ENCODE results near the gene SNUPN.
A peak's percentile ranks its signal among the peaks of the same experiment; 100 is the strongest.

The SNUPN gene

DNA sequence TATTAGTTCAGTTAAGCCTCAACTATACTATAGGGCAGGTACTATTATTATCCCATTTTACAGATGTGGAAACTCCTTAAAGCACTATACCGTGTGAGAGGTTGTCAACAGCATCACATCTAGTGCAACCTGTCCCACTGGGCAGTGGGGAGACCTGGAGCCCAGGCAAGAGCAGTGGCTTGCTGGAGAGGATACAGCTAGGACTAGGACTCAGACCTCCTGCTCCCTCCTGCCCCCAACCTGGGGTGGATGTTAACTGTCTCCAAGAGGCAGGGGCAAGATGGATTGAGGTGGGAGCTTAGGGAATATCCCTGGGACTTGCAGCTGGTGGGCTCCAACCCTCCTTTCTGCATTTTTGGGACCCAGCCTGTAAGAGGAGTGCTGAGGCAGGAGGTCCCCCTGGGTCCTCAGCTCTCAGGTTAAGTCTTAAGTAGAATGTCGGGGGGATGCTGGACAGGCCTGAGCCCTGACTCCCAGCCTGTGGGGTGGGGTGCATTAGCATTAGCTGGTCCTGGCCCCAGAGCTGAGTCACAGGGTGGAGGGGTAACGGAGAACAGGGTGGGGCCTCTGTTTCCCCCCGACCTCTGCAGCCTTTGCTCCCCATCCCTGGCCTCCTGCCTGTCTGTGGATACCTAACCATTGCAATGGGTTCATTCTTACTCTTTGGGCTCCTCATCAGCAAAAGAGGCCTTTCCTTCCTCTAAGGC, 28.8 kb upstream of the SNUPN start:
- no peak for DNase-seq (ENCODE audit: low read depth in 2 of 2)

DNA sequence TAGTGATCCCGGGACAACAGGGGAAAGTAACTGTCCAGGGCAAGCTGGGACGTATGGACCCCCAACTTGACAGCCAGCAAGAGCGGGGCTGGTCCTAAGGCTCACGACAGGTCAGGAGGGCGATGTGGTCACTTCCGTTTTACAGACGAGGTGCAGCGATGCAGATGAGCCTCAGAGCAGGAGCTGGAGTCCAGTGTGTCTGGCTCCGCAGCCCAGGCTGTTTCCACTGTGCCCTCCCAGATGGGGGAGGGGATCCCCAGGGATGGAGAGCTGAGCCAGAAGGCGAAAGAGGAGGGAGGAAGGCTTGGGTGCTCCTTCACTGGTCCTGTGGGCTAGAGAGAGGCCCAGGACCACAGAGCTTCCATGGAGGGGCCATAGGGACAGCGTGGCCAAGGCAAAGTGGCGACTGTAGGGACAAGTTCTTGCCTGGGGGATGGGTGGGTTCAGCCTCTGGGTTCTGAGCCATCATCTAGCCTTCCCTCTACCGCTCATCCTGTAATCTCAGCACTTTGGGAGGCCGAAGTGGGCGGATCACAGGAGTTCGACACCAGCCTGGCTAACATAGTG, 27.9 kb upstream of the SNUPN start:
- DNase-seq (ENCODE audit: low read depth in 2 of 2): no peak

DNA sequence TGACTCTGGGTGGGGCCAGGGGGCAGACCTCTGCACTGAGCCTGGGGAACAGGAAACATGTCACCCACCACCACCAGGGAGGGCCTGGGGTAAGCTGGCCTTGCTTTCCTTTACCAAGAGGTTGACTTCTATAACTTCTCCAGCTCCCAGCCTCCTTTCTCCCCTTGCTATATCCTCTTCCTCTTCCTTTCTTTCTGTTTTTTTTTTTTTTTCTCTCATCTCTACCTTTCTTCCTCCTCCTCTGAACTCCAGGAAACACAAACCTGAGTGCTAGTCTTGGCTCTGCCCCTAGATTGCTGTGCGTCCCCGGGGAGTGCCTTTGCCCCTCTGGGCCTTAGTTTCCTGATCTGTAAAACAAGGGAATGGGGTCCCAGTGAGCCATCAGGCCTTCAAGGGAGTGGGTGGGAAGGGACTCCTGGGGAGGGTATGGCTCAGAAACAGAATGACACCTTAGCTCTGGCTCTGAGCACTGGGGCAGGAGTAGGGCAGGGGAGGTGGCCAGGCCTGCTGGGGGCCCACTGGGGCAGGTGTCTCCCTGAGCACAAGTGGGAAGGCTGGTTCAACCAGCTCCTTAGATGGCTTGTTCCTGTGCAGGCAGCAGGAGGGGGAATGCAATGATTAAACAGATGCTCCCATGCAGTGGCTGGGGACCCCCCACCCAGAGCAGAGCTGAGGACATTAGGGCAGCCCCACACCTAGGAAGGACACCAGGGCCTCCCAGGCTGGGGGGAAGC, 26.5 kb upstream of the SNUPN start:
- DNase-seq (ENCODE audit: low read depth in 2 of 2): no peak

DNA sequence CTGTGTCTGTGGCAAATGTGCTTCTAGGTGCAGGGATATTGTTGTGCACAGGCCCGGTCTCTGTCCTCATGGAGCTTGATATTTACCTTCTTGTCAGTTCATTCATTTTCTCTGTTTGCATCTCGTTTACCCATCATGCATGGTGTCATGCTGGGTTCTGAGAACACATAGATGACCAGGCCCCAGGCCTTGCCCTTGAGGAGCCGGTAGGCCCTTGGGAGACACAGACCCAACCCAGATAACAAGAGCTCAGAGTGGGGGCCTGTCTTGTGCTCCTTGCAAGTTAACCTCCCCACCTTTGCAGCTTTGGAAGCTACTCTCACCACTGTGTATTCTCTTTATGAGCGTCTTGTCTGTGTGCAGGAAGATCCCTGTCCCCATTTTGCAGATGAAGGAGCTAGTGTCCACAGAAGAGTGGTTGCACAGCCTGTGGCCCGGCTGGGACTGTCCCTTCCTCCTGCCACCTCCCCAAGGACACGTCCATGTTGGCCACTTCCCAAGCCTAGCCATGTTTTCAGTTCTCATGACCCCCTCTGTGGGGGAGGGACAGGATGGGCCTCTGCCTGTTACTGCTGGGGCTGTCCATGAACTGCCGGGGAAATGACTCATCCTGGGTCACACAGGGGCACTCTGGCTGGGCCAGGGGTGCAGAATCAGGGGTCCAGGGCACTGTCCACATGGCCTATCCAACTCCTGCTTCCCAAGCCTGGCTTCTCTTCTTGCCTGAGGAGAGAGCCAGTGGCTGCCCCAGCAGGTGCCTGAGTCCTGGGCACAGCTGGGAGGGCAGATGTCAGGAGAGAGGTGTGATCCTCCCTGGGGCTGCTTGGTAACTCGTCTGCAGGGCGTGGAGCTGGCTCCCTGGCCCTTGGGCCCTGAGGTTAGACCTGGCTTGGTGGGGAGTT, 25.6 kb upstream of the SNUPN start:
- no peak for DNase-seq (ENCODE audit: low read depth in 2 of 2)

DNA sequence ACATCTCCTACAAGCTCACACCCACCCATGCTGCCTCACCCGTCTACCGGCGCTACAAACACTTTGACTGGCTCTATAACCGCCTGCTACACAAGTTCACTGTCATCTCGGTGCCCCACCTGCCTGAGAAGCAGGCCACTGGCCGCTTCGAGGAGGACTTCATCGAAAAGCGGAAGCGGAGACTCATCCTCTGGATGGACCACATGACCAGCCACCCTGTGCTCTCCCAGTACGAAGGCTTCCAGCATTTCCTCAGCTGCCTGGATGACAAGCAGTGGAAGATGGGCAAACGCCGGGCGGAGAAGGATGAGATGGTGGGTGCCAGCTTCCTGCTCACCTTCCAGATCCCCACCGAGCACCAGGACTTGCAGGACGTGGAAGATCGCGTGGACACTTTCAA, 24.3 kb upstream of the SNUPN start:
- DNase-seq (ENCODE audit: low read depth in 2 of 2): no peak

DNA sequence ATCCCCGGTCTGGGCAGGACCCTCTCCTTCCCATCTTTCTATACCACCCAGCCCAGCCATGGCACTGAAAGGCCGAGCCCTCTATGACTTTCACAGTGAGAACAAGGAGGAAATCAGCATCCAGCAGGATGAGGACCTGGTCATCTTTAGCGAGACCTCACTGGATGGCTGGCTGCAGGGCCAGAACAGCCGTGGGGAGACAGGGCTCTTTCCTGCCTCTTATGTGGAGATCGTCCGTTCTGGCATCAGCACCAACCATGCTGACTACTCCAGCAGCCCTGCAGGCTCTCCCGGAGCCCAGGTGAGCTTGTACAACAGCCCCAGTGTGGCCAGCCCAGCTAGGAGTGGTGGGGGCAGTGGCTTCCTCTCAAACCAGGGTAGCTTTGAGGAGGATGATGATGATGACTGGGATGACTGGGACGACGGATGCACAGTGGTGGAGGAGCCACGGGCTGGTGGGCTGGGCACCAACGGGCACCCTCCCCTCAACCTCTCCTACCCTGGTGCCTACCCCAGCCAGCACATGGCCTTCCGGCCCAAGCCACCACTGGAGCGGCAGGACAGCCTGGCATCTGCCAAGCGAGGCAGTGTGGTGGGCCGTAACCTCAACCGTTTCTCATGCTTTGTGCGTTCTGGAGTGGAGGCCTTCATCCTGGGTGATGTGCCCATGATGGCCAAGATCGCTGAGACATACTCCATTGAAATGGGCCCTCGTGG, 23.7 kb upstream of the SNUPN start:
- DNase-seq (ENCODE audit: low read depth in 2 of 2): no peak

DNA sequence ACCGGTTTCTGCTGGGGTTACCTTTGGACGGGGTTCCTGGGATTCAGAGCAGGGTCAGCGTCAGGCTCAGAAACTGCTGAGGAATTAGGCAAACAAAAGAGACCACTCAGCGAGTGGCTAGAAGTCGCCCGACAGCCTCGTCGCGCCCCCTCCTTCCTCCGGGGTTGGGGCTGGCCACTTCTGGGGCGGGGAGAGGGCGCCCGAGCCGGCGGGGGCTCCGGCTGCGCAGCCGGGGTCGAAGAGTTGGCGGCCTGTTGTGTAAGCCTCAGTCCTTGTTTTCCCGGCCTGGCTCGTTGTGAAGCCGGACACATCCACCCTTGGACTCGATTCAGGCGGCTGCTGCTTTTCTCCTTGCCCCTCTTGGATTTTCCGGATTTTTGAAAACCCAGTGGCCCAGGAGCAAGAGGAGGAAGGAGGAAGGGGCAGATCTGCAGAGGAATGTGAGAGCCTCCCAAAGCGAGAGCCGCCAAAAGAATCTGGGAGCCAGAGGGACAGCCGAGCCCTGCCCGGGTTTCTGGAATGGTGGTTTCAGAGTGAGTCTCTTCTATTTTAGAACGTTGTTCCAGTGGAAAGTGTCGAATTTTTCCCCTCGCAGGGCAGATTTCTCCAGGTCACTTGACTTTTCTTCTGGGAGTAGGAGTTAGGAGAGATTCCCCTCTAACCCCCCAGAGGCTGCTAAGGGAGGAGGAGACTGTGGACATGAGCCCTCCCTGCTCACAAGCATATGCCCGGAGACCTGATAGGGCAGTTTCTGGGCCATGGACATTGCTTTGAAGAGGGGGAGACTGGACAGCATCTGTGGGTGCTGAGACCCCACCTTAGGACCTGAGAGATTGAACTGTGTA, 22.9 kb upstream of the SNUPN start:
- no peak for DNase-seq (ENCODE audit: low read depth in 2 of 2)

DNA sequence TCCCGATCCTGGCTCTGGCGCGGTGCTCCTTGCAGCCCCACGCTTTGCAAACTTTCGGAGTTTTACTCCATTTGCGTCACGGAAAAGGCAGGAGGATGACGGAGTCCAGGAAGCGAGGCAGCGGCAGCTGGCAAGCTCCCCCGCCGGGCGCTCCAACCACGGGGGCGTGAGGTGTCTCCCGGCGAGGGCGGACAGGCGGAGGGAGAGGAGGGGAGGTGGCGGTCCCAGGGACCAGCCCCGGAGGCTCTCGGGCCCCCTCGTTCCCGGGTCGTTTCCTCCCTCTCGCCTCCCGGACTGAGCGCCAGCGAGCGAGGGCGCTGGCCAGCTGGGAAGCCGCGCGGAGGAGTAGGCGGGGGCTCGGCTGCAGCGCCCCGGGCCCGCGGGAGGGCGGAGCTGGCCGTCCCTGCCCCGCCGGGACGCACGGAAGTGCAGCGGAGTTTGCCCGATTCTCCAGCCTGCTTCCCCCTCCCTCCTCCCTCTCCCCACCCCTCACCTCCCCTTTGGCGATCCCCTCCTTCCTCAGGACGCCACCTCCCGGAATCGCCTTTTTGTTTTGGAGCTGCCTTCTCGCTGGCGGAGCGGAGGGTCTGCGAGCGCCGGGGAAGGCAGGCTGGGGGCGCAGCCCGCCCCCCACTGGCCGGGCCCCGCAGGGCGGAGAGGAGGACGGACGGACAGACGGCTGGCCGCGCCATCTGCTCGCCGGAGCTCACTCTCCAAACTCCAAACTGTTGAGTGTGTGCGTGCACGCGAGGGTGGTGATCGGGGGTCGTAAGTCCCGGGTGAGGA, 22.0 kb upstream of the SNUPN start, which contains the start of gene SNX33:
Gene SNX33, plus strand, starts transcription at position 543 of the 786 bp plus-strand sequence. CDS start 1,191 bp downstream, outside the sequence.
- DNase-seq (ENCODE audit: low read depth in 2 of 2): peak; percentile 33 to 52

DNA sequence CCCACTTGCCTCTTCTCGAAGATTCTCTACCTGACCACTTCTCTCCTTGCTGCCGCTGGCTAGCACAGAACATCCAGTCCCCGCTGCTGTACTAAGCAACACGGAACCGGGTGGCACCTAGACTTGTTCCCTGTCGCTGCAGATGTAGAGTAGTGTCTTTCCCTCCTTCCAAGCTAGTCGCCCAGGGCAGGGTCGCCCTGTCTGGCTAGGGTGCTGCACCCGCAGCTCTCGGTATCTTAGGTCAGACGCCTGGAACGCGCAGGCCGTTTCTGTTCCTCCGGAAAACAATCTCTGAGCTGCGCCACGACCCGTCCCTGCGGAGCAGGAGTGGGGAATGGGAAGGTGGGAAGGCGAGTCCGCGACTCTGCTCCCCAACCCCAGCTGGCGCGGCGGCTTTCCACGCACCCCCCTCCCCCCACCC, 21.4 kb upstream of the SNUPN start:
- DNase-seq (ENCODE audit: low read depth in 2 of 2): no peak

DNA sequence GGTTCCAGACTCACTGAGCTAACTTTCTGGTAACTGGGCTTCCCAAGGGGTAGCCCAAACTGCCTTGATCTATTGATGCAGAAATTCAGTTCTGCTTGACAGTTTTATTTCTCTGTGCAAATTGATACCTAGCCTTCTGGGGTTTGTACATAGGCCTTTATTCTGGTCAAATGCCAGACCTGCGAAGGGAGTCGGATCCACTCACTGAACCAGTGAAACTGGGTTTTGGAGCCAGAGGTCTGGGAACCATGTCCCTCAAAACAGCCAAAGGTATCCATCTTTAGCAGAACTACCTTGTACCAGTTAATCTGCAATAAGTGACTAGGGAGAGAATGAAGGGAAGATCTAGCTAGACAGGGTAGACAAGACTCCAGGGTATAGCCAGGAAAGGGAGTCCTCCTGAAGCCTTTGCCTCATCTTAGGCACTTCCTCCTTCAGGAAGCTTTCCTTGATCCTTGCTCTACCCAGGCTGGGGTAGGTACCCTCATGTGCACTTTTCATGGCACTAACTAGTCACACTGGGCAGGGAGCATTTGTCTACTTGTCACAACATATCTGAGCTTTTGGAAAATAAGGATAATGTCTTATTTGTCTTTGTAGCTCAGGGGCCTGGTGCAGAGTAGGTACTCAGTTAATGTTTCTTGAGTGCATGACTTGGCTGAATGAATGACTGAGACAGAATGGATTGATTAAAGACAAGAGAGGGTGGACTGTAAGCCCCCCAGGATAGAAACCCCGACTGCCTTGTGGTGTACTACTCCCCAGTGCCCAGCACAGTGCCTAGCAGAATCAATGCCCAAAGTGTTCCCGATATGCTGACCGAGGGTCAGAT, 20.8 kb upstream of the SNUPN start:
- no peak for DNase-seq (ENCODE audit: low read depth in 2 of 2)

DNA sequence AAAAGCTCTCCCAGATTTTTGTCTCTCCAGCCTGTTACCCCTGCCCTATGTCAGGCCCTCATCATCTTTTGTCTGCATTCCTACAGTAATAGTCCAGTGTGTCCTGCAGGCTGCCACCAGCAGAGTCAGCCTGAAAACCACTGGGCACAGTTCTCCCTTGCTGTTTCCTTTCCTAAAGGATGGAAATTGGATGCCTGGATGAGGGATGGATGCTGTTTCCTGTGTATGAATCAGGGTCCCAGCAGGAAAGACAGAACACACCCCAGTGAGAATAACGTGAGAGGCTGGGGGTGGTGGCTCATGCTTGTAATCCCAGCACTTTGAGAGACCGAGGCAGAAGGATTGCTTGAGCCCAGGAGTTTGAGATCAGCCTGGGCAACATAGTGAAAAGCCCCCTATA, 18.9 kb upstream of the SNUPN start:
- DNase-seq (ENCODE audit: low read depth in 2 of 2): no peak

DNA sequence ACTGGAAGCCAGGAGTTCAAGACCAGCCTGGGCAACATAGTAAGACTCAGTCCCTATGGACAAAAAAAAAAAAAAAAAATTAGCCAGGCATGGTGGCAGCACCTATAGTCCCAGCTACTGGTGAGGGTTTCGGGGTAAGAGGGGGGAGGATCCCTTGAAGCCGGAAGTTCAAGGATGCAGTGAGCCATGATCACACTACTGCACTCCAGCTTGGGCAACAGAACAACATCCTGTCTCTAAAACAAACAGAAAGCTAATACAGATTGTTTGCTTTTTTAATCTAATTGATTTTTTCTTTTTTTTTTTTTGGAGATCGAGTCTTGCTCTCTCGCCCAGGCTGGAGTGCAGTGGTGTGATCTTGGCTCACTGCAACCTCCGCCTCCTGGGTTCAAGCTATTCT, 16.1 kb upstream of the SNUPN start:
- DNase-seq (ENCODE audit: low read depth in 2 of 2): no peak

DNA sequence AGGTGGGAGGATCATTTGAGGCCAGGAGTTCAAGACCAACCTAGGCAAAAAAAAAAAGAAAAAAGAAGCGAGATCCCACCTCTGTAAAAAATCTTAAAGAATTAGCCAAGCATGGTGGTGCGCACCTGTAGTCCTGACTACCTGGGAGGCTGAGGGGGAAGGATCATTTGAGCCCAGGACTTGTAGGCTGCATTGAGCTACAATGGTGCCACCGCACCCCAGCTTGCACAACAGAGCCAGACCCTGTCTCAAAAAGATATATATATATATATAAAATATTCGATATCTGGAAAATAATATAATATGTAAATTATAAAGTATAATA, 15.6 kb upstream of the SNUPN start:
- DNase-seq (ENCODE audit: low read depth in 2 of 2): no peak

DNA sequence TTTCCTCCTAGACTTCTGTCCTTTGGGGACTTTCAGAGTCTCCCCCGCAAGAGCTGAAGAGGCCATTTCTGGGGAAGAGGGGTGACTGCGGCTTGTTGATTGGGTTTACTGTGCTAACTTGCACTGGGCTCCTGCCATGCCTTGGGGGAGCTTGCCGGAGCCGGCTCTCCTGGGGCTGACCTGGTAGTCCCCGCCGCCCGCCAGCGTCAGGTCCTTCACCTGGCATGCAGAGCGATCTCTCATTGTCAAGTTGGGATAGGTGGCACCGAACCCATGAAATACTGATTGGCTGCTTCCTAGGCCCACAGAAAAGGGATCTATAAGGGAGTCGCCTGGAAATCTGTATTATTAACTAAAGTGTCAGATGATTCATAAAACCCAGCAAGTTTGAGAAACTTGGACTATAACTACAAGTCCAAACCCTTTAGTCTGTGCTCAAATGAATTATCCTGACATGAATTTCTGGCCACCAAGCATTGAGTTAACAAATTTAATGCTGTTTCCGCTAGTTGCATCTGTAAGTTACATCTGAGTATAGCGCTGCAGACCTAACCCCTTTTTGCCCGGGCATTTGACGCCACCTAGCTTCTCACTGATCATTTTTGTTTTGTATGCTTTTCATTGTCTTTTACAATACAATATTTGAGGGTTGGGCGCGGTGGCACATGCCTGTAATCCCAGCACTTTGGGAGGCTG, 15.1 kb upstream of the SNUPN start:
- DNase-seq (ENCODE audit: low read depth in 2 of 2): peak; percentile 21 to 48

DNA sequence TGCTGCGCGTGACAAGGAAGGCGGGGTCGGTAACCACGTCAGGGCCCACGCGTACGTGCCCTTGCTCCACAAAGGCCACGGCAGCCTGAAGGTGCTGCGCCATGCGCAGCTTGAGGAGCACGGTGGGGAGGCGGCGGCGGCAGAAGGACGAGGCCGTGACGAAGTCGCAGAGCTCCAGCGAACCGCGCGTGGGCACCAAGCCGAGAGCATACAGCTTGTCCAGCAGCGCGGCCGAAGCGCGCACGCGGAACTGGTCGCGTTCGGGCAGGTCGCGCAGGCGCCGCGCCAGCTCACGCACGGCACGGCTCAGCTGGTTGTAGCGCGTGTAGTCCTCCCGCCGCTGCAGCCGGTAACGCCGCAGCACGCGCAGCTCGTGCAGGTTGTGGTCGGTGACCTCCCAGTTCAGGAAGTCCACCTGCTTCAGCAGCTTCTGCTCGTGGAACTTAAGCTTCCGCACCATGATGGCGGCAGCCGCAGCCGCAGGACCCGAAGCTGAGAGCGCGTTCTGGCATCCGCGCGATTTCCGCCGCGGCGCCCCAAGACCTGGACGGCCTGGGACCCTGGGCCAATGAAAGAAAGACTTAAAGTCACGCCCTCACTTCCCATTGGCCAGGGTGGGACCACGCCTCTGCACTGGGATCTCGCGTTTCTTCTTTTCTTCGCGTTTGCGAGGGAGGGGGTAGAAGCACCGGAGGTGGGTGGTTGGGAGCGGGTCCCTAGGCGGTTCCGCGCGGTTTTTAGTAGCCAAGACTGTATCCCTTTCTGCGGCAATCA, 14.4 kb upstream of the SNUPN start, which contains the start of gene IMP3:
Gene IMP3, minus strand, starts transcription at position 516 of the 774 bp plus-strand sequence. Its CDS starts 56 bp downstream, at position 460.
- peak; percentile 87 to 89 for DNase-seq (ENCODE audit: low read depth in 2 of 2)

DNA sequence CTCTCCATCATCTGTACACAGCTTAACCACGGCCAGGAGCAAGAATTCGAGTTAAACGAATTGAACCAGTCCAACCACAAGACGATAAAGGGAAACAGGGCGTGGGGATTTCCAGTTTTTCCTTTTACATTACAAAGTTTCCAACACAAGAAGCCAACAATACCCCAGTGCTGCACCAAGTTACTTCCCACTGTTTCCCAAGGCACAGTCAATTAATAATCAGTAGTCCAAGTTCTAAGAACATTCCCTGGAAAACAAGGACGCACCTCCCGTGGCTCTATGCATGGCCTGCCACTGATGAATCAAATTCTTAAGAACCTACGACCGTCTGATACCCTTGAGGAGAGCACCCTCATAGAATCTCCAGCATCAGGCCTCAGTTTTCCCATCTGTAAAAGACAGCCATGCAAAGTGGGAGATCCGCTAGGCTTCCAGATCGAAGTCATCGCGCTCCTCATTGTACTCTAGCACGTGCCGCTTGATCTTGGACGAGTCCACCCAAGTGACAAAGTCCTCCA, 13.7 kb upstream of the SNUPN start:
- no peak for DNase-seq (ENCODE audit: low read depth in 2 of 2)

All from stimulated activated CD4-positive, alpha-beta T cell treated with anti-CD3 and anti-CD28 coated beads, Interleukin-12 subunit alpha, Interleukin-12 subunit beta, amount 100 ng/mL, for 24 hours (primary cell).